ENCODE results near the gene TOMM20. TPM values are rescaled to one million over a fixed set of nuclear protein-coding genes. Genes with fewer than 3 reads are reported as not detected.

Gene TOMM20
- total RNA-seq, 1 donor from 2014 or later: 25.3 TPM

- intact Hi-C loops (cut with DNase I): no loop called here
- Histone ChIP-seq H3K9me3 (no peaks in the 10 kb centered on the region), H3K36me3 (peaks cover 51 to 83% of the 10 kb centered on the region in 2 donors), H3K4me1 (no peaks in the 10 kb centered on the region), H3K27ac (no peak overlapping the region), H3K27me3 (no peaks in the 10 kb centered on the region), H3K4me3 (no peak overlapping the region)
- no peak for TF ChIP-seq CTCF (IDR thresholded peaks at IDR 0.05)
- DNase-seq (ENCODE audit: low spot score in 2 of 2): no peak
Measured at GRCh38 chr1:235145639-235146038, 17.0 kb upstream of the TOMM20 start.

- Histone ChIP-seq H3K36me3 (peaks cover 57 to 81% of the 10 kb centered on the region in 2 donors), H3K4me1 (no peaks in the 10 kb centered on the region), H3K27me3 (no peaks in the 10 kb centered on the region), H3K4me3 (no peak overlapping the region), H3K9me3 (no peaks in the 10 kb centered on the region), H3K27ac (no peak overlapping the region)
- DNase-seq (ENCODE audit: low spot score in 2 of 2): no peak
- intact Hi-C loops (cut with DNase I): no loop called here
- TF ChIP-seq CTCF (IDR thresholded peaks at IDR 0.05): no peak
Measured at GRCh38 chr1:235142991-235143390, 14.4 kb upstream of the TOMM20 start.

- Histone ChIP-seq H3K4me1 (no peaks in the 10 kb centered on the region), H3K27me3 (no peaks in the 10 kb centered on the region), H3K36me3 (peaks cover 61 to 80% of the 10 kb centered on the region in 2 donors), H3K27ac (no peak overlapping the region), H3K9me3 (no peaks in the 10 kb centered on the region), H3K4me3 (no peak overlapping the region)
- no peak for TF ChIP-seq CTCF (IDR thresholded peaks at IDR 0.05)
- intact Hi-C loops (cut with DNase I): no loop called here
- no peak for DNase-seq (ENCODE audit: low spot score in 2 of 2)
Measured at GRCh38 chr1:235139315-235139714, 10.7 kb upstream of the TOMM20 start.

GRCh38 chr1:235138821-235139220 lies 10.2 kb upstream of the TOMM20 start:
- Histone ChIP-seq H3K27ac (no peak overlapping the region), H3K27me3 (no peaks in the 10 kb centered on the region), H3K4me3 (no peak overlapping the region), H3K4me1 (no peaks in the 10 kb centered on the region), H3K9me3 (no peaks in the 10 kb centered on the region), H3K36me3 (peaks cover 63 to 80% of the 10 kb centered on the region in 2 donors)
- no peak for TF ChIP-seq CTCF (IDR thresholded peaks at IDR 0.05)
- no peak for DNase-seq (ENCODE audit: low spot score in 2 of 2)
- intact Hi-C loops (cut with DNase I): no loop called here

- H3K4me3 ChIP-seq: no peak overlapping the region
- peaks cover 60 to 77% of the 10 kb centered on the region in 2 donors for H3K36me3 ChIP-seq
- H3K27me3 ChIP-seq: no peaks in the 10 kb centered on the region
- no peaks in the 10 kb centered on the region for H3K4me1 ChIP-seq
- TF ChIP-seq CTCF (IDR thresholded peaks at IDR 0.05): no peak
- H3K27ac ChIP-seq: no peak overlapping the region
- no peak for DNase-seq (ENCODE audit: low spot score in 2 of 2)
- intact Hi-C loops (cut with DNase I): no loop called here
- H3K9me3 ChIP-seq: no peaks in the 10 kb centered on the region
Measured at GRCh38 chr1:235136111-235136510, 7.5 kb upstream of the TOMM20 start.

- no peaks in the 10 kb centered on the region for H3K4me1 ChIP-seq
- peaks cover 43 to 63% of the 10 kb centered on the region in 2 donors for H3K36me3 ChIP-seq
- intact Hi-C loops (cut with DNase I): no loop called here
- no peak overlapping the region for H3K27ac ChIP-seq
- DNase-seq (ENCODE audit: low spot score in 2 of 2): no peak
- H3K4me3 ChIP-seq: no peak overlapping the region
- H3K9me3 ChIP-seq: no peaks in the 10 kb centered on the region
- no peak for TF ChIP-seq CTCF (IDR thresholded peaks at IDR 0.05)
- no peaks in the 10 kb centered on the region for H3K27me3 ChIP-seq
Measured at GRCh38 chr1:235134171-235134570, 5.5 kb upstream of the TOMM20 start.

All from ascending aorta (tissue), 2 donors.